Caco-2 (cell line): ENCODE results near the gene NRXN2. TPM values are rescaled to one million over a fixed set of nuclear protein-coding genes. Genes with fewer than 3 reads are reported as not detected.
"Not testable (repeated sequence)": the region's sequence is repeated elsewhere in the genome, so short reads cannot be mapped to it uniquely, and the experiment has no call there.

Source experiments
- BruUV-seq: library from RNA; stranded (reverse); fragments of 400-500 nt; replicated peaks from 2 replicates; lab custom pipeline; 2021; lab: Mats Ljungman, UMichigan
- CTCF ChIA-PET: fragments of 300-600 bp; sonication (Branson Sonifier 250); formaldehyde crosslinking; loops from one replicate; lab custom pipeline; 2022; ENCODE audit warnings: antibody characterized with exemption; lab: Charles Lee
- POLR2A ChIA-PET: fragments of 300-600 bp; sonication (Branson Sonifier 250); formaldehyde crosslinking; loops from one replicate; lab custom pipeline; 2022; ENCODE audit warnings: antibody characterized with exemption; lab: Charles Lee
- DNase-seq, 2 experiments: peaks; one replicate each; pipeline versions ENCODE4 v3.0.0 to v3.0.0-alpha.2; 2020 to 2022
- H3K27me3 ChIP-seq: replicated peaks from 2 replicates; pipeline ENCODE4 v1.6.0; 2011; ENCODE audit warnings: low read length; ENCODE audit not compliant: control insufficient read depth, insufficient read depth
- H3K36me3 ChIP-seq: 2 replicates; pipeline ENCODE4 v1.5.1; 2011; ENCODE audit warnings: low read length; ENCODE audit not compliant: control insufficient read depth, insufficient read depth
- H3K4me1 ChIP-seq: fragments of 250-450 bp; sonication (Bioruptor Pico); 2 replicates; pipeline ENCODE4 v1.5.1; 2020; ENCODE audit warnings: mild to moderate bottlenecking
- H3K4me3 ChIP-seq: 2 replicates; pipeline ENCODE4 v1.5.1; 2011; ENCODE audit warnings: low read depth, mild to moderate bottlenecking, control low read depth, low read length
- H3K9me3 ChIP-seq: fragments of 250-450 bp; sonication (Bioruptor Pico); 2 replicates; pipeline ENCODE4 v1.5.1; 2020; ENCODE audit warnings: mild to moderate bottlenecking, moderate library complexity
- H3K27ac Mint-ChIP-seq: one replicate; pipeline ENCODE4 v1.8.0; 2022; ENCODE audit warnings: mixed read lengths; ENCODE audit not compliant: unreplicated experiment
- H3K27me3 Mint-ChIP-seq: one replicate; pipeline ENCODE4 v1.8.0; 2022; ENCODE audit warnings: mixed read lengths; ENCODE audit not compliant: insufficient read depth, unreplicated experiment
- H3K36me3 Mint-ChIP-seq: one replicate; pipeline ENCODE4 v1.8.0; 2022; ENCODE audit warnings: mild to moderate bottlenecking, mixed read lengths; ENCODE audit not compliant: insufficient read depth, unreplicated experiment
- H3K4me1 Mint-ChIP-seq: one replicate; pipeline ENCODE4 v1.8.0; 2022; ENCODE audit warnings: low read depth, mixed read lengths; ENCODE audit not compliant: unreplicated experiment
- H3K4me3 Mint-ChIP-seq: one replicate; pipeline ENCODE4 v1.8.0; 2022; ENCODE audit warnings: mild to moderate bottlenecking, moderate library complexity, mixed read lengths; ENCODE audit not compliant: unreplicated experiment
- H3K9me3 Mint-ChIP-seq: one replicate; pipeline ENCODE4 v1.8.0; 2022; ENCODE audit warnings: mixed read lengths; ENCODE audit not compliant: unreplicated experiment
- CTCF ChIP-seq, 2 experiments: fragments of 200-600 bp in 1 of 2; IDR thresholded peaks; 1 replicate in 1 of 2; 2 replicates in 1 of 2; pipeline versions ENCODE4 v1.5.1 to v1.8.0; 2011 to 2022; ENCODE audit warnings: antibody characterized with exemption in 1 of 2, control low read depth in 1 of 2, inconsistent platforms in 1 of 2, low read depth in 1 of 2, low read length in 1 of 2, mild to moderate bottlenecking in 1 of 2, moderate library complexity in 1 of 2; ENCODE audit not compliant: insufficient read depth in 1 of 2, severe bottlenecking in 1 of 2, unreplicated experiment in 1 of 2
- intact Hi-C: fragments of 100-400 bp; cut with micrococcal nuclease; formaldehyde crosslinking; loops from one replicate; pipeline ENCODE4 v1.10.0; 2022; ENCODE audit not compliant: unreplicated experiment
- total RNA-seq: library from RNA; stranded (reverse); gene quantifications from 2 replicates; pipeline ENCODE4 v1.2.3, GENCODE V29; 2022

The NRXN2 gene
- total RNA-seq, 1 experiment from 2014 or later, result 7.6 TPM

DNA sequence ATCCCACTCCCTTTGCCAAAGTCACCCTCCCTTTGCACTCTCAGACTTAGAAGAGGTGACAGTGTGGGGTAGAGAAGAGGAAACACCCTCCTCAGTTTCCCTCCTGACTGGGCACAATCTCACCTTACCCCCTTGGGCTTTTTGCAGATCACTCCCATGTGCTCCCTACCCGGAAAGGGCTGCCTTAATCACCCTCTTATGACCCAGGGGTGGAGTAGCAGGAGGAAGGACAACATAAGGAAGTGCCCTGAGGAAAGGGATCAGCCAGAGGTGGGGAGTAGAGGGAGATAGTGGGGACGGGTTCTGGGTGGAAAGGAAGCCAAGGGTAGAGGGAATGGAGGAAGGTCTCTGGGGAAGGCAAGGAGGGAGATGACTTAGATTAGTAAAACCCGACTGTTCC, 52.0 kb downstream of the NRXN2 start:
- no TSS peak for BruUV-seq
- TF ChIP-seq CTCF (IDR thresholded peaks at IDR 0.05; ENCODE audit: insufficient read depth in 1 of 2, low read depth in 1 of 2, low read length in 1 of 2, severe bottlenecking in 1 of 2, unreplicated experiment in 1 of 2), result no peak
- CTCF ChIA-PET, result no interaction called here

GRCh38 chr11:64667154-64667745, 55.7 kb downstream of the NRXN2 start:
- POLR2A ChIA-PET, result no interaction called here

More for the DNA sequence above, 52.0 kb downstream of the NRXN2 start:
- no peak for DNase-seq
- Mint-ChIP-seq H3K9me3 (no peaks in the 10 kb centered on the region), H3K36me3 (no peaks in the 10 kb centered on the region), H3K4me3 (no peak overlapping the region), H3K4me1 (no peaks in the 10 kb centered on the region), H3K27me3 (peaks cover 9% of the 10 kb centered on the region), H3K27ac (no peak overlapping the region)
- H3K36me3 ChIP-seq, result no peaks in the 10 kb centered on the region
- no peaks in the 10 kb centered on the region; the same call in 1 of the 2 replicates for H3K9me3 ChIP-seq
- H3K4me3 ChIP-seq, result no peak overlapping the region
- H3K27me3 ChIP-seq, result no peaks in the 10 kb centered on the region
- H3K4me1 ChIP-seq, result no peaks in the 10 kb centered on the region
- intact Hi-C loops, result no loop called here
- POLR2A ChIA-PET, result no interaction called here

GRCh38 chr11:64665411-64665821, 57.6 kb downstream of the NRXN2 start:
- Mint-ChIP-seq H3K9me3 (no peaks in the 10 kb centered on the region), H3K27me3 (peaks cover 3% of the 10 kb centered on the region), H3K4me1 (no peaks in the 10 kb centered on the region), H3K4me3 (no peak overlapping the region), H3K27ac (no peak overlapping the region), H3K36me3 (no peaks in the 10 kb centered on the region)
- H3K36me3 ChIP-seq, result no peaks in the 10 kb centered on the region
- H3K4me3 ChIP-seq, result no peak overlapping the region
- no peak for DNase-seq
- H3K27me3 ChIP-seq, result no peaks in the 10 kb centered on the region
- POLR2A ChIA-PET, result no interaction called here
- intact Hi-C loops, result no loop called here
- no TSS peak for BruUV-seq
- no peaks in the 10 kb centered on the region for H3K4me1 ChIP-seq
- H3K9me3 ChIP-seq, result no peaks in the 10 kb centered on the region
- CTCF ChIA-PET, result interaction anchor here (0.5 to 0.8 kb wide), 3 partner anchors 23 to 95 kb away, joined by 3 to 7 read pairs (median 3); partner anchors contain the start of gene PYGM
- TF ChIP-seq CTCF (IDR thresholded peaks at IDR 0.05; ENCODE audit: insufficient read depth in 1 of 2, low read depth in 1 of 2, low read length in 1 of 2, severe bottlenecking in 1 of 2, unreplicated experiment in 1 of 2), result no peak

More at GRCh38 chr11:64667154-64667745, 55.7 kb downstream of the NRXN2 start:
- no peaks in the 10 kb centered on the region for H3K36me3 Mint-ChIP-seq
- H3K9me3 ChIP-seq, result no peaks in the 10 kb centered on the region
- no peak overlapping the region for H3K4me3 ChIP-seq
- BruUV-seq, result no TSS peak
- H3K4me1 ChIP-seq, result no peaks in the 10 kb centered on the region
- no peaks in the 10 kb centered on the region for H3K27me3 ChIP-seq
- no peaks in the 10 kb centered on the region for H3K4me1 Mint-ChIP-seq
- CTCF ChIA-PET, result no interaction called here
- no peaks in the 10 kb centered on the region for H3K36me3 ChIP-seq
- no peaks in the 10 kb centered on the region for H3K9me3 Mint-ChIP-seq
- peaks cover 9% of the 10 kb centered on the region for H3K27me3 Mint-ChIP-seq
- TF ChIP-seq CTCF (IDR thresholded peaks at IDR 0.05; ENCODE audit: insufficient read depth in 1 of 2, low read depth in 1 of 2, low read length in 1 of 2, severe bottlenecking in 1 of 2, unreplicated experiment in 1 of 2), result no peak
- intact Hi-C loops, result no loop called here
- no peak for DNase-seq
- H3K4me3 Mint-ChIP-seq, result no peak overlapping the region
- no peak overlapping the region for H3K27ac Mint-ChIP-seq

DNA sequence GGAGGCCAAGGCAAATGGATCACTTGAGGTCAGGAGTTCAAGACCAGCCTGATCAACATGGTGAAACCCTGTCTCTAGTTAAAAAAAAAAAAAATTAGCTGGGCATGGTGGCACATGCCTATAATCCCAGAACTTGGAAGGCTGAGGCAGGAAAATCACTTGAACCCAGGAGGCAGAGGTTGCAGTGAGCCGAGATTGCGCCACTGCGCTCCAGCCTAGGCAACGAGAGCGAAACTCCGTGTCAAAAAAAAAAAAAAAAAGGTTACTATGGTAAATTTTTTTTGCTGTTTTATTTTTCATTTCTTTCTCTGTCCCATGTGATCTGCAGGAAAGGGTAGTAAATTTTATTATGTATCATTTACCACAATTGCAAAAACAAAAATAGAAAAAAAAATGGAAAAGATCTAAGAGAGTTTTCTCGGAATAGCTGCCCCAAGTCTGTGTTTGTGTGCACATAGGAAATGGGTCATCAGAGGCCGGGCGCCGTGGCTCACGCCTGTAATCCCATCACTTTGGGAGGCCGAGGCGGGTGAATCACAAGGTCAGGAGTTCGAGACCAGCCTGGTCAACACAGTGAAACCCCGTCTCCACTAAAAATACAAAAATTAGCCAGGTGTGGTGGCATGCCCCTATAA, 58.6 kb downstream of the NRXN2 start:
- CTCF ChIA-PET, result not testable (repeated sequence)

More for the DNA sequence above, 58.6 kb downstream of the NRXN2 start:
- intact Hi-C loops, H3K36me3 ChIP-seq, H3K9me3 ChIP-seq, POLR2A ChIA-PET, H3K4me1 ChIP-seq, DNase-seq, H3K4me3 Mint-ChIP-seq, H3K27me3 Mint-ChIP-seq, H3K27ac Mint-ChIP-seq, H3K4me1 Mint-ChIP-seq, H3K27me3 ChIP-seq, BruUV-seq, H3K9me3 Mint-ChIP-seq, H3K36me3 Mint-ChIP-seq, H3K4me3 ChIP-seq: not testable (repeated sequence)
